Immature natural killer cell (primary cell): Measurements from ENCODE around the gene KLF7. TPM values are rescaled to one million over a fixed set of nuclear protein-coding genes. Genes with fewer than 3 reads are reported as not detected.

ENCODE experiments used
- DNase-seq, 3 donors: peaks; one replicate each; pipeline ENCODE4 v3.0.0; 2022; ENCODE audit warnings: mixed read lengths in 1 of 3
- H3K27ac Mint-ChIP-seq, 6 donors: one replicate each; pipeline ENCODE4 v1.8.0; 2020; ENCODE audit warnings: mixed read lengths in 6 of 6, mild to moderate bottlenecking in 5 of 6, inconsistent platforms in 4 of 6, moderate library complexity in 3 of 6
- H3K27me3 Mint-ChIP-seq, 3 donors: one replicate each; pipeline ENCODE4 v1.8.0; 2020 to 2021; ENCODE audit warnings: low read depth in 3 of 3, mild to moderate bottlenecking in 3 of 3, mixed read lengths in 3 of 3, moderate library complexity in 3 of 3, inconsistent platforms in 1 of 3
- H3K36me3 Mint-ChIP-seq, 3 donors: one replicate each; pipeline ENCODE4 v1.8.0; 2020; ENCODE audit warnings: mixed read lengths in 3 of 3, inconsistent platforms in 2 of 3, mild to moderate bottlenecking in 2 of 3
- H3K4me1 Mint-ChIP-seq, 2 donors: one replicate each; pipeline ENCODE4 v1.8.0; 2020; ENCODE audit warnings: inconsistent platforms in 2 of 2, mild to moderate bottlenecking in 2 of 2, mixed read lengths in 2 of 2, moderate library complexity in 1 of 2
- H3K4me3 Mint-ChIP-seq, 5 donors: one replicate each; pipeline ENCODE4 v1.8.0; 2020; ENCODE audit warnings: mild to moderate bottlenecking in 5 of 5, mixed read lengths in 5 of 5, inconsistent platforms in 3 of 5, moderate library complexity in 3 of 5
- H3K9me3 Mint-ChIP-seq, 6 donors: one replicate each; pipeline ENCODE4 v1.8.0; 2020; ENCODE audit warnings: mild to moderate bottlenecking in 6 of 6, mixed read lengths in 6 of 6, inconsistent platforms in 4 of 6, moderate library complexity in 3 of 6
- polyA plus RNA-seq, 3 donors: library from polyadenylated mRNA; unstranded; fragments of 300-500 nt; fragmentation: Illumina TruSeq; gene quantifications; one replicate each; pipeline ENCODE4 v1.2.3, GENCODE V29; 2021

KLF7 gene
- polyA plus RNA-seq, 3 donors from 2014 or later: 3.5 to 10.2 (median 6.7) TPM

DNA sequence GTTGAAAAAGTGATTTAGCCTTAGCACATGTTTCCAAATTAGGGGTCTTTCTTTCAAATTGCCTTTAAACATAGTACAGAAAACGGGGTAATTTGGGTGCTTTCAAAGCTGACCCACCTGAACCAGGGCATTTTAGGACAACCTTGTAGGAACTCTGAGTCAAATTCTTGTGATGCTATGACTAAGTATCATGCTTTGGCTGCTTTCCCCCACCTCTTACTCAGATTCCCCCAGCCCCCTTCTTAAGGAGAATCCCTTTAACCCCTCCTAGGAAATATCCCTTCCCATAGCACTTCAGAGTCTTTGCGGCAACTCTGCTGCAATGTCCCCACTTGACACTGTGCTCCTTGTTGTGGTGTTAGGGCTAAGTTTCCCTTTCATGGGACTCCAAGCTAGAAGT lies 18.6 kb upstream of the KLF7 start:
- Mint-ChIP-seq H3K4me3 (no peak overlapping the region), H3K27ac (no peak overlapping the region), H3K36me3 (no peaks in the 10 kb centered on the region), H3K4me1 (peaks cover 11 to 13% of the 10 kb centered on the region in 2 donors), H3K27me3 (peaks cover 9 to 10% (median 10%) of the 10 kb centered on the region in 3 donors), H3K9me3 (peaks cover 0 to 10% (median 0%) of the 10 kb centered on the region in 6 donors)
- DNase-seq: no peak

DNA sequence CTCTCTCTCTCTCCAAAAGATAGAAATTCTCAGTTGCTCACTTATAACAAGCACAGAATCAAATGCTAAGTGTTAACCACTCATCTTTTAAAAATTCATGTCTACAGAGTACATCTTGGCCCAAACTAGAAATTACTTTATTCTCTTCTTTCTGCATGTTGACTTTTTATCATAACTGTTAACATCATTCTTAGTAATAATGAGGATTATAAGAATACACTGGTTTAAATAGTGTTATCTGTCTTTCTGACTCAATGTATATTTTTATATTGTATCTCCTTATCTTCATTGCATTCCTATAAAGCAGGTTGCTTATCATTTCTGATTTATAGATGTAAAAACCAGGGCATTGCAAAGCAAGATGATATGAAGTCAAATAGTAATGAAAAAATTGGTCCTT lies 17.8 kb upstream of the KLF7 start:
- Mint-ChIP-seq H3K4me1 (peaks cover 13% of the 10 kb centered on the region in 2 donors), H3K9me3 (peaks cover 0 to 10% (median 0%) of the 10 kb centered on the region in 6 donors), H3K36me3 (no peaks in the 10 kb centered on the region), H3K27ac (no peak overlapping the region), H3K27me3 (peaks cover 9 to 14% (median 10%) of the 10 kb centered on the region in 3 donors), H3K4me3 (no peak overlapping the region)
- DNase-seq: no peak

DNA sequence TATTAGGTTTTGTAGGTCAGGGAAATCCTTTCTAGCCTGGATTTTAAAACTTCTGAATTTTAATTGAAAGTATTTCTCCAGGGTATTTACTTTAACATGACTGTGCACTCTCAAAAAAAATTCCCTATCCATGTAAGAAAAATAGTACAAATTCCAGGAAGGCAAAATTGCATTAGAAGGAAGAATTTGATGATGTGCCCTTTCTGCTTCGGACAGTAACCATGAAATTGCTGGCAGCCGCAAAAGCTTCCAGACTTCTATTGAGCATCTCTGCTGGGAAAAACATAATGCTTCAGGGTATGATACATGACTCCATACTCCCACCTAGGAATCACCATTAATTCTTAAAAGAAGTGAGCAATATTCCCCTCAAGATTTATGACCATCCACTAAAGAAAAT lies 17.2 kb upstream of the KLF7 start:
- Mint-ChIP-seq H3K4me3 (no peak overlapping the region), H3K27me3 (peaks cover 8 to 12% (median 9%) of the 10 kb centered on the region in 3 donors), H3K27ac (no peak overlapping the region), H3K36me3 (no peaks in the 10 kb centered on the region), H3K9me3 (peaks cover 0 to 10% (median 0%) of the 10 kb centered on the region in 6 donors), H3K4me1 (peaks cover 13% of the 10 kb centered on the region in 2 donors)
- no peak for DNase-seq

DNA sequence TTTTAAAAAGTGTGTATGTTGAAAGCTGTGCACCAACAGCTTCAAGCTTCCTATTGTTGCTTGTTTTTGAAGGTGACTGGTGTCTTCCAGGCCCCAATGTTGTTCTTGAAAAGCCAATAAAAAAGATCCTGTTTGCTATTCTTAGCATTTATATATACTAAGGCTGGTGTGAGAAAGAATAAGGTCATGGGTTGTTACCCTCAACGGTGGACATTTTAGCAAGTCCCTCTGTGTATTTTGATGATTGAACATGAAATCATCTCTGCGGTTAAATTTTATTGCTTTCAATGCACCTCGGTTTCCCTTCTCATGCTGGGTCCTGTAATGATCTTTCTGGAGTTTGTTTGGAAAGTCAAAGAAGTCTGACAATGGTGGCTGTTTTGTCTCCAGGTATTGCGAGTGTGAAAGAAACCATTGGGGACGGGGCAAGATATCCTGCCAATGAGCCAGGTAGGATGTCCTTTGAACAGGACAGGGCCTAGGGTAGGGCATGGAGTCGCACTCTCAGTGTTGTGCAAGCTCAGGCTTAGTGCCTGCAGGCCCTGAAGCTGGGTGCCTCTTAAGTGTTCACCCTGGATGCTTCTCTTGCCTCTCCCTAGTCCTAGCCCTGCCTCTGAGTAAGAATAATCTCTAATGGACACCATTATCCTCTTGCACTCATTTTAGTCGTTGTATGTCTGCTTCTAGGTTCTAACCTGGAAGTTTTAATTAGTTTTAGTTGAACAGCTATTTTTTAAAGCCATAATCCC lies 16.0 kb upstream of the KLF7 start:
- Mint-ChIP-seq H3K9me3 (peaks cover 0 to 6% (median 0%) of the 10 kb centered on the region in 6 donors), H3K27me3 (peaks cover 8 to 11% (median 10%) of the 10 kb centered on the region in 3 donors), H3K27ac (no peak overlapping the region), H3K4me1 (peaks cover 13% of the 10 kb centered on the region in 2 donors), H3K4me3 (no peak overlapping the region), H3K36me3 (no peaks in the 10 kb centered on the region)
- no peak for DNase-seq

DNA sequence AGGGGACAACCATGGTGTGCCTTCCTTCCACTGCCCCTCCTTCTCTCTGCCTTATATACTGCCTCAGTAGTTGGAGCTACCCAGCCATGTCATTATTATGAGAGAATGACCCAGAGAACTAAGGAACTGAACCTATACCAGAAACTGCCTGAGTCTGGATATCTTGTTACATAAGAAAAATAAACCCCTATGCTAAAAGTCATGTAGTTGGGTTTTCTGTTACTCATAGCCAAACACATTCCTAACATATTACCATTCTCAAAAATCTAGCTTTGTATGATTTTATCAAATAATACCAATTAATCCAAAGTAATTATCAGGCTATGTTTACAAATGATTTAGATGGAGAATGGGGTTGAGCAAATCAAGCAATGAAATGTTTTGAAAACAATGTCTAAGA lies 15.0 kb upstream of the KLF7 start:
- Mint-ChIP-seq H3K36me3 (no peaks in the 10 kb centered on the region), H3K4me1 (peaks cover 13% of the 10 kb centered on the region in 2 donors), H3K27me3 (peaks cover 8 to 13% (median 10%) of the 10 kb centered on the region in 3 donors), H3K9me3 (peaks cover 0 to 3% (median 0%) of the 10 kb centered on the region in 6 donors), H3K4me3 (no peak overlapping the region), H3K27ac (no peak overlapping the region)
- DNase-seq: no peak

DNA sequence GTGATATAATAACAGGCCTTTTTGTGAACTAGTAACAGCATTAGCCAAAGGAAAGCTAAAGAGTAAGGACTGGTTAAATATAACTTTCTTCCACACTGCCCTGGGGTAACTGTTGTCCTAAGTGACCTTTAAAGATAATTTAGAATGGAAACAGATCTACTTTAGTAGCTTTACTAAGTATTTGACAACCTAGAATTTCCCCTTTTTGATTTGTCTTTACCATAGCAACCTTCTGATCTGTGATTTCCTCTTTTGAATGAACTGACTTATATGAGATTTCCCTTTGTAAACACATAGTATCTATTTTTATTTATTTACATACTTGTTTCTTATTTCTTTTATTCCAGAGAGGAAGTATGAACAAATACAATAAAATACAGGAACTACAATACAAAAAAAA lies 10.5 kb upstream of the KLF7 start:
- Mint-ChIP-seq H3K4me1 (peaks cover 13% of the 10 kb centered on the region in 2 donors), H3K27ac (no peak overlapping the region), H3K4me3 (no peak overlapping the region), H3K36me3 (no peaks in the 10 kb centered on the region), H3K27me3 (peaks cover 8 to 12% (median 10%) of the 10 kb centered on the region in 3 donors), H3K9me3 (no peaks in the 10 kb centered on the region)
- no peak for DNase-seq

DNA sequence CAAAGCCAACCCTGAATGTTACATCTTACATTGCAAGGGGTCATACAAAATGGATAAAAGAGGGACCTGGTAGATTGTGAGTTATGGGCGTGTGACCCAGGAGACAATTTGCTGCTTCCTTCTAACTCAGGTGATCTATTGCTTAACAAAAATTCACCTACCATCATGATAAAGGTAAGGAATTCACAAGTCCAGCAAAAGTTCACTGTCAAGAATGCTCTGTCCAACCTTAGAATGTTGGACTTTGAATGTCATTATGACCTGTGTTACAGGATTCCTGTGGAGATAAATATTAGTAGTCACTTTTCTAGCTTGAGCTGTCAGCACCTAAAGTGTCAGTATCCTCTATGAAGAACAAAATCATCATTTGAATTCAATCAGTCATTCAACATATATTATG lies 7.9 kb upstream of the KLF7 start:
- no peak for DNase-seq
- no peaks in the 10 kb centered on the region for H3K4me1 Mint-ChIP-seq
- no peak overlapping the region for H3K4me3 Mint-ChIP-seq
- no peaks in the 10 kb centered on the region for H3K36me3 Mint-ChIP-seq
- H3K27me3 Mint-ChIP-seq: peaks cover 2 to 10% (median 6%) of the 10 kb centered on the region in 3 donors
- no peaks in the 10 kb centered on the region for H3K9me3 Mint-ChIP-seq
- H3K27ac Mint-ChIP-seq: no peak overlapping the region

DNA sequence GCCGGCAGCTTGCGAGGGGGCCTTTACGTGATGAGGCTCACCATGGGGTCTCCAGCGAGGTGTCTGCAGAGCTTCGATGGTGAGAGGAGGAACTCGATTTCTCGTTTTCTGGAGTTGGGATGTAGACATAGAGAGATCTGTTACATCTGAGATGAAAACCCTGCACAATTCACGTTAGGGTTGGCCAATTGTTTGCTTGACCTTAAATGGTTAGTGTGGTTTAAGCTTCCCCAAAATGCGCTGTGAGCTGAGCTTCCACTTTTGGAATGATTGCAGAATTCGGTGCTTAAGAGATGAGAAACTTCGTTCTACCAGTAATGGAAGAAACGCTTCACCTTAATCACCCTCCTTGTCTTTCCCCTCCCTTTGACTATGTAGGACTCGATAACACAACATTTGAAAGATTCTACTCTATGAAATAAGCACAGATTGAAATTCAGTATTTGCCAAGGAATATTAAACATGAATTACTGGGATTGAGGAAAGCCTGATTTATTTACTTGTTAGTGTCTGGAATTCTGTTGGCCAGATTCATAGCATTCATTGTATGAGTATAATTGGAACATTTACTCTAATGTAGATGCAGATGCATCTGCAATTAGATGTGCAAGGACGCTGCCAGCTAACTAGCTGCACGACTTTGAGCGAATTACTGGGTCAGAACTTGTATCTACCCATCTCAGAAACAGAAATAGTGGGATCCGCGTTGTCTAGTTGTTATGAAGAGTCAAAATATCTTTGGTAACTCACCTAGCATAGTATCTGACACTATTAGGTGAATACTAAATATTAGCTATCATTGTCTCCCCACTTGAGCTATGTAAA lies 1.6 kb upstream of the KLF7 start:
- Mint-ChIP-seq H3K36me3 (no peaks in the 10 kb centered on the region), H3K4me1 (peaks cover 26 to 37% of the 10 kb centered on the region in 2 donors), H3K4me3 (peak overlapping the region; percentile 89 to 97 (median 95)), H3K27me3 (peaks cover 6 to 23% (median 20%) of the 10 kb centered on the region in 3 donors), H3K27ac (peak overlapping the region; percentile 82 to 97 (median 94)), H3K9me3 (no peaks in the 10 kb centered on the region)
- peak in 1 of 3 donors; percentile 15 for DNase-seq

DNA sequence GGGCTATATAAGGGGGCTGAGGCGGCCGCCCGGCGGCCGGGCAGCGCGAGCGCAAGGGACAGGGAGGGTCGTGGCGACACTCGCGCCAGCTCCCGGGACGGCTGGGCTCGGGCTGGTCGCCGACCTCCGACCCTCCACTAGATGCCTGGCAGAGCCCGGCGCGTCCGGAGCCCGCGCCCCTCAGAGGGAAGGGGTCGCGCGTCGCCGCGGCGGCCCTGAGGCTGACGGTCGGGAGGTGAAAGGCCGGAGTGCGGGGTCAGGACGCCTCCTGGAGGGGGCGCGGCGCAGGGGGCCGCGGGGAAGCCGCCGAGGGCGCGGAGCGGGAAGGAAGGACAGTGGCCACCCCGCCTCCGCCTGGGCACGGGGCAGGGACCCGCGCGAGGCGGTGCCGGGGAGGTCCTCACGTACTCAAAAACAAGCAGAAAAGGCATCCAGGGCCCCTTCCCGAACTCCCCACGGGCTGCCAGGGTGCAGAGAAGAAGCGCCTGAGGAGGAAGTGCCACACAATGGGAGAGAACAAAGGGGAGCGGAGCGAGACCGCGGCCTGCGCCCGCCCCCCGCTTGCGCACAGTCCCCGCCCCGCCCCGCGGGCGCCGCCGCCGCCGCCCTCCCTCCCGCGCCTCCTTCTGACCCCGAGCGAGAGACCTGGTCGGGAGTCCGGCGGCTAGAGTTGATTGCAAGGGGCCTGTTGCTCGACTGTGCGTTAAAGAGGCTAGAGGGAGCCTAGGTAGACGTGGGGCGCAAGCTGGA lies 776 bp upstream of the KLF7 start:
- Mint-ChIP-seq H3K36me3 (no peaks in the 10 kb centered on the region), H3K27ac (peak overlapping the region; percentile 92 to 97 (median 96)), H3K4me3 (peak overlapping the region; percentile 89 to 97 (median 95)), H3K9me3 (no peaks in the 10 kb centered on the region), H3K4me1 (peaks cover 34 to 41% of the 10 kb centered on the region in 2 donors), H3K27me3 (peaks cover 6 to 23% (median 20%) of the 10 kb centered on the region in 3 donors)
- peak; percentile 64 to 72 (median 69) for DNase-seq

DNA sequence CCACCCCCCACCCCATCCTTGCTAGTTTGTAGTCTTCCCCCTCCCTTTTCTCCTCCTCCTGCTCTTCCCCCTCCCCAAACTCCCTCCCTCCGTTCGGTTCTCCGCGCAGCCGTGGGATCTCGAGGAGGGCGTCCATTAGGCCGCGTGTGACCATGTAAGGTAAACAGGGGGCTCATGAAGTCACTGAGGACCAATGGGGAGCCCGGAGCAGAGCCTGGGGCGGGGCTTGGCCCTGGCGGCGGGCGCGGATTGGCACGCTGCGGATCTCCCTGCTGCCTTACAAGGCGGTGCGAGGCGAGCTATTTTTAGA lies 246 bp upstream of the KLF7 start:
- peaks cover 39 to 44% of the 10 kb centered on the region in 2 donors for H3K4me1 Mint-ChIP-seq
- H3K9me3 Mint-ChIP-seq: no peaks in the 10 kb centered on the region
- H3K36me3 Mint-ChIP-seq: no peaks in the 10 kb centered on the region
- peak; percentile 96 to 98 (median 97) for DNase-seq
- H3K27me3 Mint-ChIP-seq: peaks cover 6 to 23% (median 20%) of the 10 kb centered on the region in 3 donors
- H3K4me3 Mint-ChIP-seq: peak overlapping the region; percentile 89 to 97 (median 95)
- peak overlapping the region; percentile 92 to 97 (median 96) for H3K27ac Mint-ChIP-seq

DNA sequence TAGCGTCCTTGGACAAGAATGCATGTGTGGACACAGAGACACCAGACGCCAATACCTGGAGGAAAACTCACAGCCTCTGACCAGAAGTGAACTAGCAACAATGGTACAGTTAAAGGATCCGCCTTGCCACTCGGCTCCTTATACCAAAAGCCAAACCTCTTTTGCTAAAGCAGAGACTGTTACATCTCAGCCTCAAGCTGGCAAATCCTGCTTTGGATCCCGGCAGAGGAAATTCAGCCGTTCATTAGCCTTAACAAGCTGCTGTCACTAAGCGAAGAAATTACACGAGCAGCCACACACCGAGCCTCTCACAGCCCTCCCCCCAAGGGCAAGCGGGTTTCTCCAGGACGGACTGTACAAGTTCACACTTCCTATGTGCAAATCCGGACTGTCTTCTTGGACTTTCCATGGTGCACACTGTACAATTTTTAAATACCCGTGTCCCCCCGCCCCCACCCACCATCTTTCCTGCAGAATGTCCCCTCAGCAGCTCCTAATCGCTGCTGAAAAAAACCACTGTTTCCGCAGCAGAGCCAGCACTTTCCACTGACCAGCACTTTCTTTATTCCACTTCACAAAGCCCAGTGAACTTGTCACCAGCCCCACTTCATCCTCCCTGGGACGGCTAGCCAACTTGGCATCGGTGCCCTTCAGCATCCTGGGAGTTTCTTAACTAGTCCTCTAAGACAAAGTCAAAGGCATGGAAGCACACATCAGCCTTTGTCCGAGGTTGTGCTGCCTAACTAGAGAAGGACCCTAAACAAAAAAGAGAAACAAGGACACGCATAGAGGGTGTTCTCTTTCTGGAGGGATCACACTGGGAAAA lies 1.5 kb downstream of the KLF7 start:
- peaks cover 42 to 44% of the 10 kb centered on the region in 2 donors for H3K4me1 Mint-ChIP-seq
- peak in 2 of 3 donors; percentile 15 to 30 for DNase-seq

DNA sequence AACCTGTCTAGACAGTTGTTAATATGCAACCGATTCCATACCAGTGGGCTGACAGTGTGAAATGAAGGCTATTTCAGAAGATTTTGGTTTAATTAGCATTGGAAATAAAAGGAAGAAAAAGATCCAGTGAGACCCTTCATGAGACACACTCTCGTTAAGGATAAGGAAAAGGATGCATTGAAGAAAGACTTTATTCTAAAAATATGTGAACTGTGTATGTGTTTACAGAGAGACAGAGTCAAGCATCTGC lies 2.1 kb downstream of the KLF7 start:
- peaks cover 42 to 44% of the 10 kb centered on the region in 2 donors for H3K4me1 Mint-ChIP-seq
- peaks cover 6 to 23% (median 20%) of the 10 kb centered on the region in 3 donors for H3K27me3 Mint-ChIP-seq
- DNase-seq: no peak
- H3K4me3 Mint-ChIP-seq: peak overlapping the region; percentile 89 to 97 (median 95)
- no peaks in the 10 kb centered on the region for H3K36me3 Mint-ChIP-seq
- peak overlapping the region; percentile 62 to 97 (median 96) for H3K27ac Mint-ChIP-seq
- H3K9me3 Mint-ChIP-seq: no peaks in the 10 kb centered on the region

More for the DNA sequence above, 1.5 kb downstream of the KLF7 start:
- H3K9me3 Mint-ChIP-seq: no peaks in the 10 kb centered on the region
- H3K36me3 Mint-ChIP-seq: no peaks in the 10 kb centered on the region
- peaks cover 6 to 23% (median 20%) of the 10 kb centered on the region in 3 donors for H3K27me3 Mint-ChIP-seq
- H3K27ac Mint-ChIP-seq: peak overlapping the region; percentile 62 to 97 (median 96)
- peak overlapping the region; percentile 89 to 97 (median 95) for H3K4me3 Mint-ChIP-seq
